H9 (cell line): ENCODE data around the gene STRA6. TPM values are rescaled to one million over a fixed set of nuclear protein-coding genes. Genes with fewer than 3 reads are reported as not detected.

Experiments
- DNase-seq: peaks from one replicate; pipeline ENCODE4 v3.0.0-alpha.2; 2017
- H2AFZ ChIP-seq: one replicate; pipeline ENCODE4 v1.6.1; 2013; ENCODE audit warnings: mild to moderate bottlenecking, low read length, control low read depth, moderate library complexity
- H2AK5ac ChIP-seq: 2 replicates; pipeline ENCODE4 v1.6.1; 2013; ENCODE audit warnings: low read length, control low read depth, mixed read lengths; ENCODE audit not compliant: insufficient read length
- H2BK120ac ChIP-seq: one replicate; pipeline ENCODE4 v1.6.1; 2013; ENCODE audit warnings: low read depth, mild to moderate bottlenecking, low read length, control low read depth, inconsistent platforms; ENCODE audit not compliant: poor library complexity, severe bottlenecking
- H2BK12ac ChIP-seq: 2 replicates; pipeline ENCODE4 v1.6.1; 2013; ENCODE audit warnings: low read length, control low read depth, mixed read lengths, low read depth; ENCODE audit not compliant: insufficient read length
- H2BK15ac ChIP-seq: 2 replicates; pipeline ENCODE4 v1.6.1; 2013; ENCODE audit warnings: low read depth, low read length, control low read depth
- H2BK20ac ChIP-seq: one replicate; pipeline ENCODE4 v1.6.1; 2013; ENCODE audit warnings: low read depth, mild to moderate bottlenecking, low read length, control low read depth, inconsistent platforms; ENCODE audit not compliant: poor library complexity, severe bottlenecking
- H2BK5ac ChIP-seq: 2 replicates; pipeline ENCODE4 v1.6.1; 2013; ENCODE audit warnings: low read length, control low read depth, mixed read lengths; ENCODE audit not compliant: insufficient read length
- H3K14ac ChIP-seq: 2 replicates; pipeline ENCODE4 v1.6.1; 2013; ENCODE audit warnings: low read length, control low read depth; ENCODE audit not compliant: insufficient read depth
- H3K18ac ChIP-seq: 2 replicates; pipeline ENCODE4 v1.6.1; 2013; ENCODE audit warnings: low read depth, mild to moderate bottlenecking, mixed read lengths, low read length, control low read depth; ENCODE audit not compliant: insufficient read length
- H3K23ac ChIP-seq: 2 replicates; pipeline ENCODE4 v1.6.1; 2013; ENCODE audit warnings: low read length, control low read depth, mixed read lengths, low read depth; ENCODE audit not compliant: insufficient read length
- H3K23me2 ChIP-seq: 2 replicates; pipeline ENCODE4 v1.6.1; 2013; ENCODE audit warnings: low read depth, mild to moderate bottlenecking, mixed read lengths, low read length, control low read depth; ENCODE audit not compliant: insufficient read length, poor library complexity, severe bottlenecking
- H3K27ac ChIP-seq: 2 replicates; pipeline ENCODE4 v1.5.1; 2013; ENCODE audit warnings: low read length, control low read depth, mixed read lengths, low read depth; ENCODE audit not compliant: insufficient read length
- H3K27me3 ChIP-seq: 2 replicates; pipeline ENCODE4 v1.6.1; 2013; ENCODE audit warnings: low read length, control low read depth, inconsistent platforms; ENCODE audit not compliant: insufficient read depth
- H3K4ac ChIP-seq: 2 replicates; pipeline ENCODE4 v1.6.1; 2013; ENCODE audit warnings: low read depth, mild to moderate bottlenecking, control low read depth, inconsistent platforms, low read length, moderate library complexity
- H3K4me1 ChIP-seq: 2 replicates; pipeline ENCODE4 v1.6.1; 2013; ENCODE audit warnings: low read length, control low read depth, inconsistent platforms; ENCODE audit not compliant: insufficient read depth
- H3K4me2 ChIP-seq: 2 replicates; pipeline ENCODE4 v1.6.1; 2013; ENCODE audit warnings: low read length, control low read depth, mixed read lengths; ENCODE audit not compliant: insufficient read length, insufficient read depth
- H3K56ac ChIP-seq: 2 replicates; pipeline ENCODE4 v1.6.1; 2013; ENCODE audit warnings: low read depth, mild to moderate bottlenecking, mixed read lengths, low read length, control low read depth; ENCODE audit not compliant: insufficient read length
- H3K79me1 ChIP-seq: 2 replicates; pipeline ENCODE4 v1.6.1; 2013; ENCODE audit warnings: low read depth, mild to moderate bottlenecking, moderate library complexity, low read length, control low read depth, inconsistent platforms; ENCODE audit not compliant: insufficient read depth, poor library complexity, severe bottlenecking
- H3K79me2 ChIP-seq: 2 replicates; pipeline ENCODE4 v1.6.1; 2013; ENCODE audit warnings: low read length, control low read depth, inconsistent platforms; ENCODE audit not compliant: insufficient read depth
- H3K9ac ChIP-seq: 2 replicates; pipeline ENCODE4 v1.6.1; 2013; ENCODE audit warnings: low read length, control low read depth, mixed read lengths; ENCODE audit not compliant: insufficient read length; ENCODE audit errors: extremely low read depth
- H3K9me3 ChIP-seq: one replicate; pipeline ENCODE4 v1.6.1; 2013; ENCODE audit warnings: low read depth, low read length, inconsistent platforms; ENCODE audit not compliant: control insufficient read depth
- H3T11ph ChIP-seq: one replicate; pipeline ENCODE4 v1.6.1; 2013; ENCODE audit warnings: mild to moderate bottlenecking, low read length, control low read depth, inconsistent platforms
- H4K20me1 ChIP-seq: one replicate; pipeline ENCODE4 v1.6.1; 2013; ENCODE audit not compliant: control insufficient read depth, insufficient read length, insufficient read depth
- H4K5ac ChIP-seq: 2 replicates; pipeline ENCODE4 v1.6.1; 2013; ENCODE audit warnings: low read depth, mild to moderate bottlenecking, mixed read lengths, low read length, control low read depth; ENCODE audit not compliant: insufficient read length
- H4K8ac ChIP-seq: replicated peaks from 2 replicates; pipeline ENCODE4 v1.6.1; 2013; ENCODE audit warnings: low read length, control low read depth, mixed read lengths, low read depth; ENCODE audit not compliant: insufficient read length
- H4K91ac ChIP-seq: 2 replicates; pipeline ENCODE4 v1.6.1; 2013; ENCODE audit warnings: low read depth, mild to moderate bottlenecking, moderate library complexity, mixed read lengths, low read length, control low read depth; ENCODE audit not compliant: insufficient read length
- H3K27ac Mint-ChIP-seq, 3 experiments: 2 replicates in 2 of 3; 3 replicates in 1 of 3; pipeline ENCODE4 v1.8.0; 2020 to 2021; ENCODE audit warnings: mixed read lengths in 3 of 3, mild to moderate bottlenecking in 1 of 3, moderate library complexity in 1 of 3
- H3K27me3 Mint-ChIP-seq: 2 replicates; pipeline ENCODE4 v1.8.0; 2021; ENCODE audit warnings: low read depth, mild to moderate bottlenecking, moderate library complexity, mixed read lengths
- H3K36me3 Mint-ChIP-seq, 3 experiments: 2 replicates in 2 of 3; 3 replicates in 1 of 3; pipeline ENCODE4 v1.8.0; 2020 to 2021; ENCODE audit warnings: low read depth in 3 of 3, mixed read lengths in 3 of 3; ENCODE audit not compliant: insufficient read depth in 1 of 3
- H3K4me1 Mint-ChIP-seq, 2 experiments: 2 replicates each; pipeline ENCODE4 v1.8.0; 2020; ENCODE audit warnings: mixed read lengths in 2 of 2
- H3K4me3 Mint-ChIP-seq, 2 experiments: 2 replicates in 1 of 2; 3 replicates in 1 of 2; pipeline ENCODE4 v1.8.0; 2020 to 2021; ENCODE audit warnings: mild to moderate bottlenecking in 2 of 2, mixed read lengths in 2 of 2, moderate library complexity in 1 of 2
- H3K9me3 Mint-ChIP-seq, 2 experiments: 2 replicates in 1 of 2; 3 replicates in 1 of 2; pipeline ENCODE4 v1.8.0; 2020; ENCODE audit warnings: mild to moderate bottlenecking in 2 of 2, mixed read lengths in 2 of 2, moderate library complexity in 1 of 2
- CTCF ChIP-seq: fragments of 200-600 bp; sonication (generic); conservative IDR thresholded peaks from 3 replicates; pipeline ENCODE4 v1.8.0; 2021; ENCODE audit warnings: antibody characterized with exemption, mild to moderate bottlenecking
- whole genome bisulfite sequencing: extraction: QIAGEN DNeasy Blood & Tissue Kit; methylation state at CpG from one replicate; pipeline ENCODE4 v1.1.7; 2013; ENCODE audit warnings: missing lambda C conversion rate, low lambda C conversion rate, mixed read lengths; ENCODE audit not compliant: insufficient read length; ENCODE audit errors: extremely low coverage; 5-methylcytosine and 5-hydroxymethylcytosine counted together
- total RNA-seq: library from RNA; stranded (reverse); gene quantifications from 2 replicates; pipeline ENCODE4 v1.2.1, GENCODE V29; 2021

The STRA6 gene
- total RNA-seq, 1 experiment from 2014 or later: 12.8 TPM

DNA sequence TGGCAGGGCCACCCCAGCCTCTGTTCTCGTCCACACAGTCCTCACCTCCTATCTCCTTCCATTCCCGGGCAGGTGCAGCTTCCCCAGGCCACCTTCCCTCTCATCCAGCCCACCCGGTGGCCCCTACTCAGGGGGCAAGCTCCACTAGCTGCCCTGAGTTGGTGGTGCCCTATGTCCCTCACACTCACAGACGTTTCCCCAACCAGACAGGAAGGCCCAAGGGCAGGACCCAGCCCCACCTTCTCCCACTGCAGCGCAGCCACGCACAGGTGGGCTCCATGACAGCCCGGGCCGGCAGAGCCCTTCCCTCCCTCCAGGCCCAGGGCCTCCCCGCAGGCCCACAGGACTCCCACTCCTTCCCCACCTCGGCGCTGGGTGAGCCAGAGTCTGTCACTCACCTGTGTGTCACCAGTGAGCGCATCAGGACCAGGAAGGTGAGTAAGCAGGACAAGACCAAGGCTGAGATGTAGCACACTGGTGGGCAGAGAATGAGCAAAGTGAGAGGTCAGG, 17.9 kb downstream of the STRA6 start:
- peaks cover 0 to 2% of the 10 kb centered on the region in 2 experiments; a peak in 1 of 4 replicates for H3K4me1 Mint-ChIP-seq
- no peak overlapping the region for H3K56ac ChIP-seq
- peaks cover 20% of the 10 kb centered on the region for H3K27me3 Mint-ChIP-seq

More for the DNA sequence above, 17.9 kb downstream of the STRA6 start:
- H3K4me3 Mint-ChIP-seq: no peak overlapping the region
- H2BK12ac ChIP-seq: no peak overlapping the region
- no peak overlapping the region; a peak in 1 of 7 replicates for H3K27ac Mint-ChIP-seq
- no peak overlapping the region for H2BK20ac ChIP-seq
- DNase-seq: no peak
- no peak overlapping the region for H2AK5ac ChIP-seq
- H3K23ac ChIP-seq: no peak overlapping the region
- H3K36me3 Mint-ChIP-seq: peaks cover 0 to 4% (median 0%) of the 10 kb centered on the region in 3 experiments; a peak in 2 of 7 replicates
- H3K4ac ChIP-seq: no peak overlapping the region
- no peak overlapping the region for H4K5ac ChIP-seq
- no peaks in the 10 kb centered on the region for H3K9me3 Mint-ChIP-seq
- H2AFZ ChIP-seq: no peak overlapping the region
- no peaks in the 10 kb centered on the region for H3K9me3 ChIP-seq
- H2BK15ac ChIP-seq: no peak overlapping the region
- no peak overlapping the region for H3K4me2 ChIP-seq
- H2BK120ac ChIP-seq: no peak overlapping the region
- H2BK5ac ChIP-seq: no peak overlapping the region
- no peak overlapping the region for H3K27ac ChIP-seq
- no peaks in the 10 kb centered on the region for H4K20me1 ChIP-seq
- H3T11ph ChIP-seq: no peak overlapping the region
- TF ChIP-seq CTCF: no peak
- no CpG with 5 or more reads among the region's 12 CpGs for WGBS
- no peak overlapping the region for H3K14ac ChIP-seq
- H3K79me1 ChIP-seq: no peaks in the 10 kb centered on the region
- H4K91ac ChIP-seq: no peak overlapping the region
- no peaks in the 10 kb centered on the region for H3K23me2 ChIP-seq
- H3K18ac ChIP-seq: no peak overlapping the region
- H4K8ac ChIP-seq: no peak overlapping the region
- H3K79me2 ChIP-seq: no peaks in the 10 kb centered on the region
- no peak overlapping the region for H3K9ac ChIP-seq
- no peaks in the 10 kb centered on the region for H3K27me3 ChIP-seq
- H3K4me1 ChIP-seq: no peaks in the 10 kb centered on the region
